PC-9 (cell line): ENCODE data around the gene CAMTA1.

Experiments used
- EZH2 ChIP-seq: fragments of 200-600 bp; sonication (generic); IDR thresholded peaks from 2 replicates; pipeline ENCODE4 v1.8.0; 2017; ENCODE audit warnings: antibody characterized with exemption, low read depth
- TF ChIP-seq, protein P1 (sequence below): fragments of 200-600 bp; sonication (generic); conservative IDR thresholded peaks from 2 replicates; pipeline ENCODE4 v1.6.1; 2017; ENCODE audit warnings: mixed run types, antibody characterized with exemption, mild to moderate bottlenecking, moderate library complexity

DNA sequence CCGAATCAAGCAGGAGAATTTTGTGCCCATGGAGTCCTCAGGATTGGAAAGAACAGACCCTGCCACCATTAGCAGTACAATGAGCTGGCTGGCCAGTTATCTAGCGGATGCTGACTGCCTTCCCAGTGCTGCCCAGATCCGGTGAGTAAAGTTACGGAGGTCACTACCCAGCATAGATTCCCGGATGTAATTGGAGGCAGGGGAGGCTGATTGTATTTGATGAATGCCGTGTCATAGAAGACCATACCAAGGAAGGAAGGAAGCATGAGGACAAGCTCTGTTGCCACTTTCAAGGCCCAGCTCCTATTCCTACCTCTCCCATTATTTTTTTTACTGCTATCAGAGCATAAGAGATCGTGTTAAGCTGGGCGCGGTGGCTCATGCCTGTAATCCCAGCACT is 959.6 kb downstream of the CAMTA1 start:
- TF ChIP-seq, protein P1, sequence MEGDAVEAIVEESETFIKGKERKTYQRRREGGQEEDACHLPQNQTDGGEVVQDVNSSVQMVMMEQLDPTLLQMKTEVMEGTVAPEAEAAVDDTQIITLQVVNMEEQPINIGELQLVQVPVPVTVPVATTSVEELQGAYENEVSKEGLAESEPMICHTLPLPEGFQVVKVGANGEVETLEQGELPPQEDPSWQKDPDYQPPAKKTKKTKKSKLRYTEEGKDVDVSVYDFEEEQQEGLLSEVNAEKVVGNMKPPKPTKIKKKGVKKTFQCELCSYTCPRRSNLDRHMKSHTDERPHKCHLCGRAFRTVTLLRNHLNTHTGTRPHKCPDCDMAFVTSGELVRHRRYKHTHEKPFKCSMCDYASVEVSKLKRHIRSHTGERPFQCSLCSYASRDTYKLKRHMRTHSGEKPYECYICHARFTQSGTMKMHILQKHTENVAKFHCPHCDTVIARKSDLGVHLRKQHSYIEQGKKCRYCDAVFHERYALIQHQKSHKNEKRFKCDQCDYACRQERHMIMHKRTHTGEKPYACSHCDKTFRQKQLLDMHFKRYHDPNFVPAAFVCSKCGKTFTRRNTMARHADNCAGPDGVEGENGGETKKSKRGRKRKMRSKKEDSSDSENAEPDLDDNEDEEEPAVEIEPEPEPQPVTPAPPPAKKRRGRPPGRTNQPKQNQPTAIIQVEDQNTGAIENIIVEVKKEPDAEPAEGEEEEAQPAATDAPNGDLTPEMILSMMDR, result no peak
- no peak for TF ChIP-seq EZH2
